Endothelial cell of umbilical vein (primary cell): ENCODE data around the gene GRM8. TPM values are rescaled to one million over a fixed set of nuclear protein-coding genes. Genes with fewer than 3 reads are reported as not detected.

Source experiments
- BruUV-seq: library from RNA; stranded (reverse); fragments of 400-500 nt; replicated peaks from 2 replicates; lab custom pipeline; 2021; lab: Mats Ljungman, UMichigan
- CTCF ChIA-PET: fragments of 300-600, 350-600 bp; sonication (Branson Sonifier 250); formaldehyde crosslinking; loops from one replicate; lab custom pipeline; 2021; ENCODE audit warnings: antibody characterized with exemption, inconsistent platforms; lab: Charles Lee
- POLR2A ChIA-PET: fragments of 300-600, 350-600 bp; sonication (Branson Sonifier 250); formaldehyde crosslinking; loops from one replicate; lab custom pipeline; 2021; ENCODE audit warnings: antibody characterized with exemption, inconsistent platforms; lab: Charles Lee
- DNase-seq: peaks from one replicate; pipeline ENCODE4 v3.0.0-alpha.2; 2011; ENCODE audit warnings: low read depth, low spot score
- FAIRE-seq: peaks from 2 replicates; lab custom pipeline; 2011; peaks lifted over from hg19 to GRCh38; lab: Jason Lieb, UNC
- H2AFZ ChIP-seq: 2 replicates; pipeline ENCODE4 v1.6.0; 2012; ENCODE audit warnings: low read depth, low read length, control low read depth, inconsistent platforms
- H3K27ac ChIP-seq: 2 replicates; pipeline ENCODE4 v1.5.1; 2011; ENCODE audit warnings: low read depth, mild to moderate bottlenecking, control low read depth, low read length, moderate library complexity; ENCODE audit not compliant: insufficient read depth
- H3K27me3 ChIP-seq, 2 experiments: 2 replicates each; pipeline versions ENCODE4 v1.6.0 to v1.6.1; 2011; ENCODE audit warnings: low read length in 2 of 2, mixed read lengths in 1 of 2; ENCODE audit not compliant: control insufficient read depth in 2 of 2, insufficient read depth in 2 of 2
- H3K36me3 ChIP-seq, 2 experiments: 2 replicates in 1 of 2; 3 replicates in 1 of 2; pipeline ENCODE4 v1.5.1; 2011; ENCODE audit warnings: low read length in 2 of 2, mild to moderate bottlenecking in 1 of 2, moderate library complexity in 1 of 2; ENCODE audit not compliant: control insufficient read depth in 2 of 2, insufficient read depth in 2 of 2; ENCODE audit errors: extremely low read depth in 1 of 2
- H3K4me1 ChIP-seq: 3 replicates; pipeline ENCODE4 v1.5.1; 2011; ENCODE audit warnings: mild to moderate bottlenecking, low read length; ENCODE audit not compliant: control insufficient read depth, insufficient read depth; ENCODE audit errors: extremely low read depth
- H3K4me2 ChIP-seq: 2 replicates; pipeline ENCODE4 v1.6.1; 2011; ENCODE audit warnings: low read length, control low read depth, mixed read lengths; ENCODE audit not compliant: insufficient read depth
- H3K4me3 ChIP-seq, 3 experiments: fragments of 200-600 bp in 1 of 3; sonication (generic), shearing (Covaris generic) in 1 of 3; replicated peaks in 1 of 3; 2 replicates each; pipeline ENCODE4 v1.5.1; 2011 to 2016; ENCODE audit warnings: control low read depth in 3 of 3, low read length in 3 of 3, mild to moderate bottlenecking in 2 of 3, inconsistent platforms in 1 of 3, low read depth in 1 of 3, moderate library complexity in 1 of 3; ENCODE audit not compliant: insufficient read depth in 1 of 3
- H3K79me2 ChIP-seq: 2 replicates; pipeline ENCODE4 v1.6.0; 2012; ENCODE audit warnings: low read length, inconsistent platforms; ENCODE audit not compliant: control insufficient read depth, insufficient read depth
- H3K9ac ChIP-seq: replicated peaks from 2 replicates; pipeline ENCODE3; 2011; ENCODE audit warnings: low read length, control low read depth; ENCODE audit not compliant: insufficient read depth; ENCODE audit errors: extremely low read depth
- H3K9me1 ChIP-seq: replicated peaks from 3 replicates; pipeline ENCODE4 v1.6.0; 2011; ENCODE audit warnings: mild to moderate bottlenecking, low read length; ENCODE audit not compliant: control insufficient read depth, insufficient read depth; ENCODE audit errors: extremely low read depth
- H3K9me3 ChIP-seq: replicated peaks from 2 replicates; pipeline ENCODE4 v1.5.1; 2012; ENCODE audit warnings: low read length, inconsistent platforms; ENCODE audit not compliant: control insufficient read depth, insufficient read depth
- H4K20me1 ChIP-seq: replicated peaks from 2 replicates; pipeline ENCODE3; 2011; ENCODE audit warnings: mild to moderate bottlenecking, low read length; ENCODE audit not compliant: control insufficient read depth, insufficient read depth; ENCODE audit errors: extremely low read depth
- CTCF ChIP-seq, 2 donors: IDR thresholded peaks; 1 replicate in 1 of 2; 2 replicates in 1 of 2; pipeline ENCODE4 v1.5.1; 2011; ENCODE audit warnings: low read length in 2 of 2, mild to moderate bottlenecking in 2 of 2, moderate library complexity in 2 of 2, control low read depth in 1 of 2, inconsistent platforms in 1 of 2, low read depth in 1 of 2; ENCODE audit not compliant: insufficient read depth in 1 of 2; ENCODE audit errors: extremely low read depth in 1 of 2
- EZH2 ChIP-seq: IDR thresholded peaks from 2 replicates; pipeline ENCODE4 v1.6.1; 2012; ENCODE audit warnings: borderline replicate concordance, low read depth, mild to moderate bottlenecking, moderate library complexity, low read length, inconsistent platforms; ENCODE audit not compliant: severe bottlenecking
- FOS ChIP-seq: IDR thresholded peaks from 2 replicates; pipeline ENCODE4 v1.6.1; 2011; ENCODE audit warnings: mild to moderate bottlenecking, low read length, moderate library complexity, borderline replicate concordance; ENCODE audit not compliant: insufficient read depth
- JUN ChIP-seq: IDR thresholded peaks from 2 replicates; pipeline ENCODE4 v1.6.1; 2011; ENCODE audit warnings: borderline replicate concordance, low read depth; ENCODE audit not compliant: insufficient read length, insufficient read depth
- MAX ChIP-seq: IDR thresholded peaks from 2 replicates; pipeline ENCODE4 v1.6.1; 2011; ENCODE audit not compliant: insufficient read depth, insufficient read length
- MYC ChIP-seq: IDR thresholded peaks from one replicate; pipeline ENCODE4 v1.6.1; 2011; ENCODE audit warnings: mild to moderate bottlenecking, low read depth, low read length
- POLR2A ChIP-seq: IDR thresholded peaks from 2 replicates; pipeline ENCODE4 v1.6.1; 2012; ENCODE audit warnings: low read depth, mild to moderate bottlenecking, control low read depth, low read length
- POLR2AphosphoS5 ChIP-seq: IDR thresholded peaks from 2 replicates; pipeline ENCODE4 v1.6.1; 2012; ENCODE audit warnings: low read depth, mild to moderate bottlenecking, control low read depth, low read length, moderate library complexity; ENCODE audit not compliant: insufficient read depth
- dilution Hi-C: fragments of 300-500 bp; cut with MboI; formaldehyde crosslinking; loops from one replicate; pipeline ENCODE4 v1.15.0; 2019; ENCODE audit warnings: low sequenced_read_pairs; ENCODE audit not compliant: extremely low pct_ligation_motif_present
- intact Hi-C: fragments of 100-400 bp; cut with micrococcal nuclease; formaldehyde crosslinking; loops from one replicate; pipeline ENCODE4 v1.10.0; 2022
- polyA plus RNA-seq, 4 experiments: library from polyadenylated mRNA; depleted of rRNA in 3 of 4; stranded (reverse) in 3 of 4; unstranded in 1 of 4; fragments of >200 nt; gene quantifications; 2 replicates each; pipeline versions ENCODE4 v1.2.1 to v1.2.3, GENCODE V29; 2011 to 2012; ENCODE audit warnings: missing spikeins in 1 of 4
- total RNA-seq: library from RNA; stranded (reverse); gene quantifications from 2 replicates; pipeline ENCODE4 v1.2.3, GENCODE V29; 2021

Gene GRM8
- total and polyA plus RNA-seq, 2 donors (not counting 3 experiments of a cell fraction or from before 2014, with no cell fraction given) = not detected

- H3K79me2 ChIP-seq = no peaks in the 10 kb centered on the region
- no peak overlapping the region for H3K27ac ChIP-seq
- no peak overlapping the region for H3K4me3 ChIP-seq
- H3K4me2 ChIP-seq = no peak overlapping the region
- dilution Hi-C loops = no loop called here
- FAIRE-seq (no peak), DNase-seq (no peak)
- no peaks in the 10 kb centered on the region for H3K9me3 ChIP-seq
- no peaks in the 10 kb centered on the region for H4K20me1 ChIP-seq
- BruUV-seq = no TSS peak
- no peak overlapping the region for H2AFZ ChIP-seq
- no peaks in the 10 kb centered on the region for H3K9me1 ChIP-seq
- TF ChIP-seq MAX = no peak
- TF ChIP-seq EZH2 = no peak
- no peak for TF ChIP-seq MYC
- no peak for TF ChIP-seq CTCF (IDR thresholded peaks at IDR 0.05; ENCODE audit: extremely low read depth in 1 of 2, insufficient read depth in 1 of 2, low read depth in 1 of 2, low read length in 2 of 2)
- no peak for TF ChIP-seq FOS
- no peak for TF ChIP-seq POLR2AphosphoS5
- TF ChIP-seq JUN = no peak
- no peak for TF ChIP-seq POLR2A
- H3K27me3 ChIP-seq = no peaks in the 10 kb centered on the region
- H3K9ac ChIP-seq = no peak overlapping the region
- no peaks in the 10 kb centered on the region for H3K36me3 ChIP-seq
- intact Hi-C loops = no loop called here
- no peaks in the 10 kb centered on the region for H3K4me1 ChIP-seq
- ChIA-PET CTCF (no interaction called here), POLR2A (no interaction called here)
Observed at GRCh38 chr7:126658684-126659083, 594.1 kb downstream of the GRM8 start.
